ENCODE results near the gene ZNF346.

GRCh38 chr5:177126771-177127170 lies 104.3 kb downstream of the ZNF346 start:
- no peak for TF ChIP-seq POLR2A (IDR thresholded peaks at IDR 0.05)
- TF ChIP-seq CTCF (IDR thresholded peaks at IDR 0.05): no peak

Data from prostate gland (tissue), 2 donors.